ENCODE measurements around the gene RXRB.

DNA sequence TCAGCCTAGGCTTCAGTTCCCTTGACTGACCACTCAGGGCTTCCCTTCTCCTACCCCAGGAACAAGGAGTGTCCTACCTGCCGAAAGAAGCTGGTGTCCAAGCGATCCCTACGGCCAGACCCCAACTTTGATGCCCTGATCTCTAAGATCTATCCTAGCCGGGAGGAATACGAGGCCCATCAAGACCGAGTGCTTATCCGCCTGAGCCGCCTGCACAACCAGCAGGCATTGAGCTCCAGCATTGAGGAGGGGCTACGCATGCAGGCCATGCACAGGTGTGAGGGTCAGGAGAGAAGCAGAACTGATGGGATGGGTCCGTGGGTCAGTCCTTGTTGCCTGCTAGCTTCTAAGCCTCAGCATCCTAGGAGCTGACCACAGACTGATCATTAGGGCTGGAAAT, 9.4 kb upstream of the RXRB start:
- TF ChIP-seq, protein P1, sequence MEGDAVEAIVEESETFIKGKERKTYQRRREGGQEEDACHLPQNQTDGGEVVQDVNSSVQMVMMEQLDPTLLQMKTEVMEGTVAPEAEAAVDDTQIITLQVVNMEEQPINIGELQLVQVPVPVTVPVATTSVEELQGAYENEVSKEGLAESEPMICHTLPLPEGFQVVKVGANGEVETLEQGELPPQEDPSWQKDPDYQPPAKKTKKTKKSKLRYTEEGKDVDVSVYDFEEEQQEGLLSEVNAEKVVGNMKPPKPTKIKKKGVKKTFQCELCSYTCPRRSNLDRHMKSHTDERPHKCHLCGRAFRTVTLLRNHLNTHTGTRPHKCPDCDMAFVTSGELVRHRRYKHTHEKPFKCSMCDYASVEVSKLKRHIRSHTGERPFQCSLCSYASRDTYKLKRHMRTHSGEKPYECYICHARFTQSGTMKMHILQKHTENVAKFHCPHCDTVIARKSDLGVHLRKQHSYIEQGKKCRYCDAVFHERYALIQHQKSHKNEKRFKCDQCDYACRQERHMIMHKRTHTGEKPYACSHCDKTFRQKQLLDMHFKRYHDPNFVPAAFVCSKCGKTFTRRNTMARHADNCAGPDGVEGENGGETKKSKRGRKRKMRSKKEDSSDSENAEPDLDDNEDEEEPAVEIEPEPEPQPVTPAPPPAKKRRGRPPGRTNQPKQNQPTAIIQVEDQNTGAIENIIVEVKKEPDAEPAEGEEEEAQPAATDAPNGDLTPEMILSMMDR (IDR thresholded peaks at IDR 0.05) = no peak
- no peak for TF ChIP-seq JUN (IDR thresholded peaks at IDR 0.05)
- no peak for TF ChIP-seq MAX (IDR thresholded peaks at IDR 0.05)
- TF ChIP-seq KDM1A (IDR thresholded peaks at IDR 0.05; ENCODE audit: low read depth) = no peak
- TF ChIP-seq POLR2A (IDR thresholded peaks at IDR 0.05; ENCODE audit: low read length) = no peak
- TF ChIP-seq MAFK (IDR thresholded peaks at IDR 0.05; ENCODE audit: partially characterized antibody) = no peak
- no peak for TF ChIP-seq CBX2 (IDR thresholded peaks at IDR 0.05; ENCODE audit: borderline replicate concordance, low read depth)
- no peak for TF ChIP-seq EP300 (IDR thresholded peaks at IDR 0.05)
- no peak for TF ChIP-seq HDAC2 (IDR thresholded peaks at IDR 0.05)

Data from A549 (cell line).